Neural progenitor cell (in vitro differentiated cells): ENCODE measurements around the gene AQP1. TPM values are rescaled to one million over a fixed set of nuclear protein-coding genes. Genes with fewer than 3 reads are reported as not detected.
A peak's percentile ranks its signal among the peaks of the same experiment; 100 is the strongest.

Source experiments
- DNase-seq: peaks from one replicate; pipeline ENCODE4 v3.0.0-alpha.2; 2016; ENCODE audit warnings: low spot score
- H2AFZ ChIP-seq: fragments of 200-600 bp; sonication (generic); replicated peaks from 2 replicates; pipeline ENCODE4 v1.6.1; 2016; ENCODE audit warnings: antibody characterized with exemption
- H3F3A ChIP-seq: fragments of 200-600 bp; sonication (generic); 2 replicates; pipeline ENCODE4 v1.6.1; 2016; ENCODE audit warnings: antibody characterized with exemption, low read depth
- H3K27ac ChIP-seq: fragments of 200-600 bp; sonication (generic); 2 replicates; pipeline ENCODE4 v1.5.1; 2016; ENCODE audit warnings: mild to moderate bottlenecking
- H3K27me3 ChIP-seq: fragments of 200-600 bp; sonication (generic); 2 replicates; pipeline ENCODE4 v1.6.1; 2016; ENCODE audit warnings: mild to moderate bottlenecking, moderate library complexity
- H3K36me3 ChIP-seq: fragments of 200-600 bp; sonication (generic); 2 replicates; pipeline ENCODE4 v1.5.1; 2016
- H3K4me1 ChIP-seq: fragments of 200-600 bp; sonication (generic); 2 replicates; pipeline ENCODE4 v1.6.1; 2016; ENCODE audit warnings: mixed run types
- H3K4me2 ChIP-seq: fragments of 200-600 bp; sonication (generic); 2 replicates; pipeline ENCODE4 v1.6.1; 2016
- H3K4me3 ChIP-seq: fragments of 200-600 bp; sonication (generic); 2 replicates; pipeline ENCODE4 v1.5.1; 2016
- H3K79me2 ChIP-seq: fragments of 200-600 bp; sonication (generic); 2 replicates; pipeline ENCODE4 v1.6.1; 2016; ENCODE audit warnings: low read depth
- H3K9ac ChIP-seq: fragments of 200-600 bp; sonication (generic); 2 replicates; pipeline ENCODE4 v1.6.1; 2016
- H3K9me3 ChIP-seq: fragments of 200-600 bp; sonication (generic); 2 replicates; pipeline ENCODE4 v1.5.1; 2016; ENCODE audit warnings: low read depth
- H4K20me1 ChIP-seq: fragments of 200-600 bp; sonication (generic); 2 replicates; pipeline ENCODE4 v1.6.1; 2016; ENCODE audit warnings: low read depth
- H3K27ac Mint-ChIP-seq: 3 replicates; pipeline ENCODE4 v1.8.0; 2021; ENCODE audit warnings: mixed read lengths
- H3K27me3 Mint-ChIP-seq: 2 replicates; pipeline ENCODE4 v1.8.0; 2022; ENCODE audit warnings: low read depth, mild to moderate bottlenecking, inconsistent platforms, moderate library complexity, mixed read lengths; ENCODE audit not compliant: insufficient read depth
- H3K36me3 Mint-ChIP-seq: 3 replicates; pipeline ENCODE4 v1.8.0; 2021; ENCODE audit warnings: mixed read lengths
- H3K4me1 Mint-ChIP-seq: 3 replicates; pipeline ENCODE4 v1.8.0; 2021; ENCODE audit warnings: mixed read lengths
- H3K4me3 Mint-ChIP-seq: 3 replicates; pipeline ENCODE4 v1.8.0; 2021; ENCODE audit warnings: mild to moderate bottlenecking, moderate library complexity, mixed read lengths
- H3K9me3 Mint-ChIP-seq: 3 replicates; pipeline ENCODE4 v1.8.0; 2020; ENCODE audit warnings: mixed read lengths
- EZH2 ChIP-seq: fragments of 200-600 bp; sonication (generic); IDR thresholded peaks from 2 replicates; pipeline ENCODE4 v1.6.1; 2017; ENCODE audit warnings: antibody characterized with exemption, mild to moderate bottlenecking, moderate library complexity
- EZH2phosphoT487 ChIP-seq: fragments of 200-600 bp; sonication (generic); IDR thresholded peaks from 2 replicates; pipeline ENCODE4 v1.6.1; 2017; ENCODE audit warnings: antibody characterized with exemption
- total RNA-seq: library from RNA; depleted of rRNA; stranded (reverse); fragments of >200 nt; gene quantifications from 2 replicates; pipeline ENCODE4 v1.2.3, GENCODE V29; 2015; ENCODE audit warnings: low replicate concordance
- TF ChIP-seq, protein P1 (sequence below): fragments of 200-600 bp; sonication (generic); IDR thresholded peaks from 2 replicates; pipeline ENCODE4 v1.5.1; 2017; ENCODE audit warnings: antibody characterized with exemption, mild to moderate bottlenecking

AQP1 gene
- total RNA-seq, 1 donor from 2014 or later: not detected

- H3K4me2 ChIP-seq: no peak overlapping the region
- no peaks in the 10 kb centered on the region for H3K27me3 ChIP-seq
- H3K27ac ChIP-seq: no peak overlapping the region
- H3K27ac Mint-ChIP-seq: peak overlapping the region; percentile 58
- no peak overlapping the region for H2AFZ ChIP-seq
- H3K27me3 Mint-ChIP-seq: peaks cover 2% of the 10 kb centered on the region
- no peaks in the 10 kb centered on the region for H3K9me3 ChIP-seq
- no peak overlapping the region for H3K4me3 Mint-ChIP-seq
- no peaks in the 10 kb centered on the region for H3K4me1 ChIP-seq
- no peaks in the 10 kb centered on the region for H3K79me2 ChIP-seq
- TF ChIP-seq EZH2phosphoT487 (no peak), EZH2 (no peak)
- TF ChIP-seq, protein P1, sequence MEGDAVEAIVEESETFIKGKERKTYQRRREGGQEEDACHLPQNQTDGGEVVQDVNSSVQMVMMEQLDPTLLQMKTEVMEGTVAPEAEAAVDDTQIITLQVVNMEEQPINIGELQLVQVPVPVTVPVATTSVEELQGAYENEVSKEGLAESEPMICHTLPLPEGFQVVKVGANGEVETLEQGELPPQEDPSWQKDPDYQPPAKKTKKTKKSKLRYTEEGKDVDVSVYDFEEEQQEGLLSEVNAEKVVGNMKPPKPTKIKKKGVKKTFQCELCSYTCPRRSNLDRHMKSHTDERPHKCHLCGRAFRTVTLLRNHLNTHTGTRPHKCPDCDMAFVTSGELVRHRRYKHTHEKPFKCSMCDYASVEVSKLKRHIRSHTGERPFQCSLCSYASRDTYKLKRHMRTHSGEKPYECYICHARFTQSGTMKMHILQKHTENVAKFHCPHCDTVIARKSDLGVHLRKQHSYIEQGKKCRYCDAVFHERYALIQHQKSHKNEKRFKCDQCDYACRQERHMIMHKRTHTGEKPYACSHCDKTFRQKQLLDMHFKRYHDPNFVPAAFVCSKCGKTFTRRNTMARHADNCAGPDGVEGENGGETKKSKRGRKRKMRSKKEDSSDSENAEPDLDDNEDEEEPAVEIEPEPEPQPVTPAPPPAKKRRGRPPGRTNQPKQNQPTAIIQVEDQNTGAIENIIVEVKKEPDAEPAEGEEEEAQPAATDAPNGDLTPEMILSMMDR: no peak
- no peak overlapping the region for H3K4me3 ChIP-seq
- no peaks in the 10 kb centered on the region for H3K9me3 Mint-ChIP-seq
- H3F3A ChIP-seq: no peaks in the 10 kb centered on the region
- no peaks in the 10 kb centered on the region for H3K36me3 ChIP-seq
- H3K9ac ChIP-seq: no peak overlapping the region
- H4K20me1 ChIP-seq: no peaks in the 10 kb centered on the region
- DNase-seq: no peak
- H3K4me1 Mint-ChIP-seq: peaks cover 15% of the 10 kb centered on the region
- no peaks in the 10 kb centered on the region for H3K36me3 Mint-ChIP-seq
Observed at GRCh38 chr7:30896783-30897637, 14.6 kb upstream of the AQP1 start.

DNA sequence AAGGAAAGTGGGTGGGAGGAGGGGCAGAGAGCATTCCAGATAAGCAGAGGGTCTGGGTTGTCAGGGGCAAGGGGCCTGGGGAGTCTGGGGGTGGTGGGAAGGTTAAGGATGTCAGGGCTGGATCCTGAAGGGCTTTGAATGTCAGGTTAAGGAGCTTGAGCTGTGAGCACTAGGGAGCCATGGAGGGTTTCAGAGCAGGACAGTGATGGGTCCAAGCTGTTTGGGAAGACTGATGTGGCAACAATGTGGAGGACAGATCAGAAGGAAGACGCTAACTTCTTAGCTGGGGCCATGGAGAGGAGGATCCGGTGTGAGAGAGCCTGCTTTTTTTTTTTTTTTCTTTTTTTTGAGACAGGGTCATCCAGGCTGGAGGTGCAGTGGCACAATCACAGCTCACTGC lies 13.9 kb upstream of the AQP1 start:
- H3K79me2 ChIP-seq: no peaks in the 10 kb centered on the region
- no peak overlapping the region for H3K27ac Mint-ChIP-seq
- no peaks in the 10 kb centered on the region for H3K4me1 ChIP-seq
- H3K4me3 ChIP-seq: no peak overlapping the region
- TF ChIP-seq, protein P1: no peak
- TF ChIP-seq EZH2phosphoT487 (no peak), EZH2 (no peak)
- no peak overlapping the region for H3K4me2 ChIP-seq
- H3F3A ChIP-seq: no peaks in the 10 kb centered on the region
- no peak overlapping the region for H3K9ac ChIP-seq
- no peaks in the 10 kb centered on the region for H4K20me1 ChIP-seq
- no peak overlapping the region for H3K4me3 Mint-ChIP-seq
- H3K9me3 Mint-ChIP-seq: no peaks in the 10 kb centered on the region
- H3K27me3 ChIP-seq: no peaks in the 10 kb centered on the region
- no peak overlapping the region for H2AFZ ChIP-seq
- H3K36me3 ChIP-seq: no peaks in the 10 kb centered on the region
- H3K36me3 Mint-ChIP-seq: no peaks in the 10 kb centered on the region
- H3K9me3 ChIP-seq: no peaks in the 10 kb centered on the region
- H3K4me1 Mint-ChIP-seq: peaks cover 15% of the 10 kb centered on the region
- no peak overlapping the region for H3K27ac ChIP-seq
- H3K27me3 Mint-ChIP-seq: peaks cover 2% of the 10 kb centered on the region
- no peak for DNase-seq

- no peak for DNase-seq
- no peak overlapping the region for H2AFZ ChIP-seq
- TF ChIP-seq, protein P1: no peak
- TF ChIP-seq EZH2 (no peak), EZH2phosphoT487 (no peak)
- Mint-ChIP-seq H3K4me1 (peaks cover 15% of the 10 kb centered on the region), H3K9me3 (no peaks in the 10 kb centered on the region), H3K27me3 (peaks cover 4% of the 10 kb centered on the region), H3K27ac (no peak overlapping the region), H3K4me3 (no peak overlapping the region), H3K36me3 (no peaks in the 10 kb centered on the region)
- H3K4me1 ChIP-seq: no peaks in the 10 kb centered on the region
- H3K27me3 ChIP-seq: no peaks in the 10 kb centered on the region
- H3K4me2 ChIP-seq: no peak overlapping the region
- H3K79me2 ChIP-seq: no peaks in the 10 kb centered on the region
- H3F3A ChIP-seq: no peaks in the 10 kb centered on the region
- H3K9ac ChIP-seq: no peak overlapping the region
- H3K27ac ChIP-seq: no peak overlapping the region
- no peaks in the 10 kb centered on the region for H4K20me1 ChIP-seq
- H3K4me3 ChIP-seq: no peak overlapping the region
- H3K36me3 ChIP-seq: no peaks in the 10 kb centered on the region
- no peaks in the 10 kb centered on the region for H3K9me3 ChIP-seq
Observed at GRCh38 chr7:30898411-30898810, 13.2 kb upstream of the AQP1 start.
